Islet precursor cell (in vitro differentiated cells): ENCODE results near the gene HAO1.
A peak's percentile ranks its signal among the peaks of the same experiment; 100 is the strongest.

ENCODE experiments used
- DNase-seq: peaks from one replicate; pipeline ENCODE4 v3.0.0-alpha.2; 2018

Gene HAO1

GRCh38 chr20:7926323-7926722 lies 13.9 kb downstream of the HAO1 start:
- DNase-seq: no peak

DNA sequence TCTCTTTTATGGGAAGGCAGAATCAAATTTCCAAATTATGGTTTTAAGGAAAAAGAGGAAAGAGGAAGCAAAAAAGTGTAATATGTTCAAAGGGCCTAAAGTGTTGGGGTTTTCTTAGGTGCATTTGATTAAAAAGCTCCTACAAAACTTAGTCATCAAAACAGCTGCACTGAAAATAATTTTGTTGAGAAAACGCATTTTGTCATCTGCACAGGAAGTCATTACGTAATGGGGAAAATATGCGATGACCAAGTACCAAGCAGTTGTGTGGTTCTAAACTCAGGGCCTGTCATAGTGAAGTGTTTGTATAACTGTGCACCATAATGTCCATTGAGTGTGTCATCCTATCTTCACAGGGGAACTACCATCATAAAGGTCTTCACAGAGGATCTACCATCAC lies 15.6 kb downstream of the HAO1 start:
- DNase-seq: no peak

DNA sequence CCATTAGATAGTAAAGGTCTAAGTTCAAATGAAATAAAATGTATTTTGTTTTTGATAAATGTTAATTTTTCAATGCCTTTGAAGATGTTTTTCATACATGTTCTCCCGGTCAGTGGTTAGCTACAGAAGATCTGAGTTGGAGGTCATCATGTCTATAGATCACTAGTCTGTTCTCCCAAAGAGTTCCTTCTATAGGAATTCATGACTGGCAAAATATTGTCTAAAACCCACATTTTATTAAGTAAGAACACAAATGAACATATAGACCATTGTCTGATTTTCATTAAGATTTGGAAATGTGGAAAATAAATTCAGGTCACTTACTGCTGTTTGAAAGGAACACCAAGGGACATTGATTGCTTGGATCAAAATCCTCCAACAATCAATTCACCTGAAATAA lies 23.6 kb downstream of the HAO1 start:
- no peak for DNase-seq

GRCh38 chr20:7912551-7912950 lies 27.7 kb downstream of the HAO1 start:
- no peak for DNase-seq

DNA sequence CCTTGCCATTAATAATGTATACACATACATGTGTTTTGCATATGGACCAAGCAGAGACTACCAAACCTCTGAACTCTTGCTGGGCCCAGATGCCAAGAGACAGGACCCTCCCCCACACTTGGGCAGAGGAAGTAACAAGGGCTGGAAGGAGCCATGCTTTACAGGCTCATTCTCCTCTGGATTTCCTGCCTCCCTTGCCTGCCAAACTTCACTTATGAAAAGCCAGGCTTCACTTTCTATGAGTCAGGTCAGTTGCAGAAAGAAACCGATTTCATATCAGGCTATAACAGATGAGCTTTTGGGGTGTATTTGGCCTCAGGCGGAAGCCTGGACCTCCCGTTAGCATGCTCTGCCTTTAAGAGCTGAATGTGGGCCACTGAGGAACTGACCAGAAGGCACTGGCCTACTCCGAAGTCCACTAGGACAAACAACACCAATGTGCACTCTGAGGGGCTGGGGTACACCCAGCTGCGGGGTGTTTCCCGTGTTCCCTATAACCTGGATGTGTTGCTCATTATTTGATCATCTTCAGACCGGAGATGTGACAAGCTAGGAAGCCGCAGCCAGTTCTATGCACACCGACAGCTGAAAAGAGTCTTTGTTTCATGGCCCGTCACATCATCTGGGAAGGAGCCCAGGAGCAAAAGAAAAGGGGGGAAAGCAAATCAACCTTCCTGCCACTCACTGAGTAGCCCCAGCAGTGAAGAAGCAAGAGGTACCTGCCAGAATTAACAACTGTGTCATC lies 28.5 kb downstream of the HAO1 start:
- DNase-seq: no peak

- no peak for DNase-seq
These were observed 31.4 kb downstream of the HAO1 start for GRCh38 chr20:7908905-7909304.

DNA sequence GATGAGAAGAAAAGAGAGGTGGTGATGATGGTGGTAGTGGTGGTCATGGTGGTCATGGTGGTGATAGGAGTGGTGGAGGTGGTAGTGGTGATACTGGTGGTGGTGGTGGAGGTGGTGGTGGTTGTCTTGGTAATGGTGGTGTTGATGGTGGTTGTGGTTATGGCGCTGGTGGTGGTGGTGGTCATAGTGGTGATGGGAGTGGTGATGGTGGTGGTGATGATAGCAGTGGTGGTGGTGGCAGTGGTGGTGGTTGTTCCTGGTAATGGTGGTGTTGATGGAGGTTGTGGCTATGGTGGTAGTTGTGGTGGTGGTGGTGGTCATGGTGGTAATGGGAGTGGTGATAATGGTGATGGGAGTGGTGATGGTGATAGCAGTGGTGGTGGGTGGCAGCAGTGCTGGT lies 36.8 kb downstream of the HAO1 start:
- DNase-seq: no peak

DNA sequence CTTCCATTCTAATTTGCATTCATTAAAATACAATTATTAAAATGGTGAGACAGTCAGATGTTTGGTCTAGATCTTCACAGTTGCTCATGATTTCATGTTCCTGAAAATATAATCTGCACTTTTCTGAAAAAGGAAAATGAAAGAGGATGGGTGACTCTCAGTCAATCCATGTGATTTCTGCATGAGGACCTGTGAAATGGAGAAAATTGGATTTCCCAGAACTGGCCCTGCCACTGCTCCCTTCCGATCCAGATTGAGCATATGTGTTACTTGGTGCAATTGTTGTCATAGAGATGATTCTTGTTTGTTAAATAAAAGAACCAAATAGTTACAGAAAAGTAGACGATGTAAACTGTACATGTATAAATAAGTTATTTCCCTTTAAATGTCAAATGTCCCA lies 37.4 kb downstream of the HAO1 start:
- DNase-seq: no peak

- no peak for DNase-seq
These were observed 42.4 kb downstream of the HAO1 start for GRCh38 chr20:7897781-7898364.

DNA sequence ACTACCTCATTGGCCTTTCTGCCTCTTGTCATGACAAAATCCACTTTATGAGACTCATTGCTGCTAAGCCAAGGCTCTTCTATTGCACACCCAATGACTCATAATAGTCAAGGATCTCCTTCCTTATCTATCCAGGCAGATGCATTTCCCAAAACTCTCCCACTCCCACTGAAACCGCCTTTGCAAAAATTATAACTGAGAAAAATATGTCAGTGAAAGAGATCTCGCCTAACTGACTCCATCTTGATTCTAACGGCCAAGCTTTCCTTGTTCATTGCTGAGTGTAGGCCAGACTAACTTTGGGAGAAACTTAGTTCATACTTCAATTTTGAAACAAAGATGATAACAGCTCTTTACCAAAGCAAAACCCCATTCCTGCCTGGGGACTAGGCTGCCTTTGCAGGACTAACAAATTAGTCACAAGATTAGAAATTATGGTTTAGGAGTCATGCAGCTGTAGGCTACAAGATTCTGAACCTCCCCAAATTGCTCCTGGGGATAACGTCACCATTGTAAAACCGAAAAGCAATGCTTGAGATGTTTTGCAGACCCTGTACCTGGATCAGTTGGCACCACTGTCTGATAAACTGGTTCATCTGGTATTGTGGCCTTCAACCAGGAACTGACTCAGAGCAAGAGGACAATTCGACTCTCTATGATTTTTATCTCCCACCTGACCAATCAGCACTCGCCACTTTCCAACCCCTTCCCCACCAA lies 47.1 kb downstream of the HAO1 start:
- DNase-seq: peak; percentile 77

DNA sequence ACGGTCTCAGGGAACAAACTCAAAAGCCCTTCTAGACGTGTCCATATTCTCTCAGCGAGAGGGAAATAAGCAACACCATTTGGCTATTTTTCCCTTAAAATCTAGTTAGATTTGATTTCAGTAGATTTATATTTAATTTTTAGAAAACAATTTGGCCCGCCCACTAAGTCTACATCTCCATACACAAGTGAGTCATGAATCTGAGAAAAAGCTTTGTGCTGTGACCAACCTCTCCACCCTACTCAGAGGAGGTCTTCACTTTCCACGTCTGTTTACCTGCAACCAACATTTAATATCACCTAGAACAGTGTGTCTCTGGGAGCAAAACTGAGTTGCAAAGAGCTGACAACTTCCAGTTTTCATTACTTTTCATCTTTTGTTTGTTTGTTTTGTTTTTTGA lies 48.6 kb downstream of the HAO1 start:
- no peak for DNase-seq

DNA sequence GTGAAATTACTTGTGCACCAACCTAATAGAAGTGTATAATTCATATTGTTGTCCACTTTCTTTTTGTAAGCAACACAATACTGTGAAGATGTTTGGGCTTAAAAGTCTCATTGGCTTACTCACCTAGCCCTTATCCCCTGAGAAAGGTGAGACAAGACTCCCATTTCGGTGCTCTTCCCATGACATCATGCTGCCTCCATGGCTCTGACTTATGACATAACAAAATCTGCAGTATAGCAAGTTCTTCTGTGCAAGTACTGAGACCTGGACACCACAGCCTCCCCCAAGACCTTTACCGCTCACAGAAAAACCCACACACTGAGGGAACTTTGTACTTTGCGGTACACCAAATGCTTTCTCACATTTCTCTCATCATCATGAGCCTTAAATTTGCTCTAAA lies 50.5 kb downstream of the HAO1 start:
- DNase-seq: no peak

- DNase-seq: no peak
These were observed 56.5 kb downstream of the HAO1 start for GRCh38 chr20:7883741-7884140.

GRCh38 chr20:7883309-7883708 lies 56.9 kb downstream of the HAO1 start:
- no peak for DNase-seq

GRCh38 chr20:7882076-7882475 lies 58.2 kb downstream of the HAO1 start:
- DNase-seq: no peak

DNA sequence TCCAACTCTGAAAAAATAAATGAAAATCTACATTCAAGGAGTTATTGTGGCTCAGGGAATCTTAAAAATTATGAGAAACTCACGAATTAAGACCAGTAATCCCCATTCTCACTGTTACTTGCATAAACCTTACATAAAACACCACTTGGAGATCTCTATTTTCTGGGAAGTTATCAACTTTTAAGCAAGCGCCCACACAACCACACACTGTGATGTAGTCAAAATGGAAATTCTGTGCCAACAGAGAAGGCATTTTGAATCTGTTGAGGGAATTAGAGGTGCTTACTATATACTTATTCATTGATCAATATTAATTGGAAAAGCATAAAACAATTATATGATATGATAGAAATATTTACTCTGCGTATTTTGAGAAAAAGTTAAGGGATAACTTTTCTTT lies 58.7 kb downstream of the HAO1 start:
- no peak for DNase-seq

DNA sequence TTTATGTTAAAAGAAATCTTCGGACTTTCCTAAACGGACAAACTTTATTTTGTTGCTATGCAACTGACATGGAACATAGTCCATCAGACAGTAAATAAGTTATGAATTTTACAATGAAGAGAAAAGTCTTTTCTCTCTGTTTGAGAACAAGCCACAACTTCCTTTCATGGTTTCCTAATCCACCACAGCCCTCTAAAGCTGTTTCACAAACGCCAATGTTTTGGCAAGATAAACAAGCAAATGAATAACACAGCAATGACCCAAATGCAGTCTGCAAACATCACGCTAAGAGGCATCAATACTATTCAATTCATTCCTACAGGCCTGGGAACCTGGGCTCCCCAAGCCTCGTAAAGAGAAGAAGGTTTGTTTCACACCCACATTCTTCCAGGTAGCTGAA lies 60.4 kb downstream of the HAO1 start:
- no peak for DNase-seq

DNA sequence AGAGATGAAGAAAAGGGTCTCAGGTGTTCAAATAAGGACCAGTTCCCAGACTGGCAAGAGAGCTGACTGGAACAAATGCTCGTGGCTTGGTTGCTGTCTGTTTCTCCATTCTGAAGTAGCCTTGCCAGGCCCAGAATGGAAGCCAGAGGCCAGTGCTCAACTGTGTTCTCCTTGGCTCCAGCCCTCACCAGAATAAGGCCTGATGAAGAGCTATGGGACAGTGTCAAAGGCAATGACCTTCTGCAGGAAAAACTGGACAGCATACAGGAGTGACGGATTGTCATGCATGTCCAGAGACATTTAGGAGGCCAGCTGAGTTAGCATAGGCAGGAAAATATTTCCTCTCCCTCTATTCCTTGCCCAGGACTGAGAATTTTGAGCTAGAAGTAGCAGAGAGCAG lies 72.2 kb downstream of the HAO1 start:
- no peak for DNase-seq

- no peak for DNase-seq
These were observed 74.0 kb downstream of the HAO1 start for GRCh38 chr20:7866285-7866684.

DNA sequence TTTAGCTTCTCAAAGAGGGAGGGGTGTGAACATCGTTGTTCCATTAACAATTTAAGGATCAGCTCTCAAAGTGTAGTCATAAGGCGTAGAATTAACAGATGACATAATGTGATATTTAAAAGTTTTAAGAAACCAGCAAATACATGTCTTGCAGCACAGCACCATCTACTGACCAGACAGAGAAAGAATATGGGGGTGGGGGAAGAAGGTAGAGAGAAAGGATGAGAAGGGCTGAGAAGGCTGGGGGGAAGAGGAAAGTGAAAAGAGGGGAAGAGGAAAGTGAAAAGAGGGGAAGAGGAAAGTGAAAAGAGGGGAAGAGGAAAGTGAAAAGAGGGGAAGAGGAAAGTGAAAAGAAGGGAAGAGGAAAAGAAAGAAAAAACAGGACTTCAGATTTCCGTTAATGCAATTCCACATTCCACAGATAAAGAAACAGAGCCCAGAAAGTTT lies 80.9 kb downstream of the HAO1 start:
- DNase-seq: no peak

GRCh38 chr20:7858734-7859250 lies 81.5 kb downstream of the HAO1 start:
- no peak for DNase-seq

GRCh38 chr20:7856756-7857155 lies 83.5 kb downstream of the HAO1 start:
- DNase-seq: no peak

- DNase-seq: no peak
These were observed 84.7 kb downstream of the HAO1 start for GRCh38 chr20:7855545-7855944.

DNA sequence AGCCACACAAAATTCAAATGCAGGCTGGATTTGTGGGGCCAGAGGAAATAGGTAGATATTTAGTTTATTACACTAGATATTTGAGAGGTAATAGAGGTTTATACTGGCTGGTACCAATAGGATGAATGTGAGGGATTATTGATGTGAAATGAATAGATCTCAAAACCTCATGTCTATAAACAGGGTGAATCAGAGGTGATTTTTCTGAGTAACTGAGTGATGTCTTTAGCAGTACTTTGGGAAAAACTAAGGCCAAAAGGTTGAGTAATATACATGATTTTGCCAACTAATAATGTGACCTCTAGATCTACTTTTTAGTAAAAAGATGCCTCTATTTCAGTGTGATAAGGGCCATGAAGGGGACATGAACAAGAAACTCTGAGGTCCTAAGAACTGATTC lies 86.8 kb downstream of the HAO1 start:
- no peak for DNase-seq
